GM18858 (cell line): ENCODE data around the gene ST3GAL3.

ENCODE experiments used
- ATAC-seq: cut with Tn5 transposase; IDR thresholded peaks from one replicate; pipeline ENCODE4 v1.9.1; 2021; ENCODE audit not compliant: unreplicated experiment

The ST3GAL3 gene

GRCh38 chr1:43875331-43875730, 168.0 kb downstream of the ST3GAL3 start:
- no peak for ATAC-seq

- no peak for ATAC-seq
Observed at GRCh38 chr1:43877101-43877500, 169.8 kb downstream of the ST3GAL3 start.

DNA sequence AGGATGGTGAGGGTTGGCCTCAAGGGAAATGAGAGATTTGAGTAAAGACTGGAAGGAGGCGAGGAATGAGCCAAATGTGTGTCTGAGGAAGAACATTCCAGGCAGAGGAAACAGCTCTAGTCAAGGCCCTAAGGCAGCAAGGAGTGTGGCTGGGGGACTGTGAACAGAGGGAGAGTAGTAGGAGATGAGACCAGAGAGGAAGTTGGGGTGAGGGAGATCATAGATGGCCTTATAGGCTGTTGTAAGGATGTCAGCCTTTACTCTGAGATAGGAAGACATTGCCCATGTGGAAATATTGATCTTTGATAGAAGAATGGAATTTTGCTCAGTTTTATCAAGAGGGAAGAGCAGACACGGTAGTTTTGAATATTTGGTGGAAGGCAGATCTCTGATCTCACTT, 171.1 kb downstream of the ST3GAL3 start:
- no peak for ATAC-seq

DNA sequence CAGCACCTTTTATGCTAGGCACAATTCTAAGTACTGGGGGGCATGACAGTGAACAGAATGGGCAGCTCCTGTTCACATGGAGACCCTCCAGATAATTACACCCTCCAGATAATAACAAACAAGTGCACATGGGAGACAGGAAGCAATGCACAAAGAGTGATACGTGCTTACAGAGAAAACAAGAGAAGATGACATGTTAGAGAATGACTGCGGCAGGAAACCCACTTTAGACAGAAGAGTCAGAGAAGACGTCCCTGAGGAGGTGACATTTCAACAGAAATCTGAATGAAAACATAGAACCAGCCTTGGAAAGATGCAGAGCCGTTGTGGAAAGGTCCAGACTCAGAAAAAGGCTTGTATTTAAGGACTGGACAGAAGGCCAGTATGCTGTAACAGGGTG, 171.5 kb downstream of the ST3GAL3 start:
- no peak for ATAC-seq

GRCh38 chr1:43879414-43879813, 172.1 kb downstream of the ST3GAL3 start:
- no peak for ATAC-seq

DNA sequence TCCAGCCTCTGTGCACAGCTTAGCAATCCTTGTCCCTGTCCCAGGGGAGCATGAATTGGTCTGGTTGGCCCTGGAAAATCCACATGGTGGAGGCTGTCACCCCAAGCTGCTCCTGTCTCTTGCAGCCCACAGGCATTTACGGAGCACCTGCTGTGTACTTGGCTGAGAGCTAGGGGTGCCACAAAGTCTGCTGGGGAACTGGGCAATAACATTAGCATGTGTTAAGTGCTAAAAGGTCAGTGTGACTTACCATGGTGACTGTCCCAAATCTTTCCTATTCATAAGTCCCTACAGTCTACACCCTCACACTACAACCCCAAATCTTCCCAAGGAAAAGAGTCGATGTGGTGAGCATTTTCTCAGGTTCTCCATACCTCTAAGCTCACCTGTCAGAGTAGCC, 172.7 kb downstream of the ST3GAL3 start:
- ATAC-seq, result no peak

DNA sequence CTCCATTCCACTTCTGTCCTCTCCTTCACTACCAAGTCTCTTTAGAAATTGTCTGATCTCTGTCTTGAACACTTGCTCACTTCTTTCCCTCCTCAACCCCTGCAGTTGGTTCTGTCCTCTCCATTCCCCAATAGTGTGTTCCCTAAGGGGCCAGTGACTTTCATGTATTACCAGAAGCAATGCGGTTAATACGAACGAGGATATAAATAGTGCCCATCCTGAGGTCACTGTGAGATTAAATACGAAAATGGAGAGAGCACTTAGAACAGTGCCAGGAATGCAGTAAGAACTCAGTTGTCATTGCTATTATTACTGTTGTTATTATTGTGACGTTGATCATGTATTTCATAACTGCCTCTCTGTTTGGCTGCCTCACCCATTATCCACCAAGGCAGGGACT, 173.3 kb downstream of the ST3GAL3 start:
- ATAC-seq, result no peak

GRCh38 chr1:43881415-43881814, 174.1 kb downstream of the ST3GAL3 start:
- no peak for ATAC-seq

GRCh38 chr1:43882763-43883162, 175.4 kb downstream of the ST3GAL3 start:
- ATAC-seq, result no peak

GRCh38 chr1:43883321-43883720, 176.0 kb downstream of the ST3GAL3 start:
- no peak for ATAC-seq

DNA sequence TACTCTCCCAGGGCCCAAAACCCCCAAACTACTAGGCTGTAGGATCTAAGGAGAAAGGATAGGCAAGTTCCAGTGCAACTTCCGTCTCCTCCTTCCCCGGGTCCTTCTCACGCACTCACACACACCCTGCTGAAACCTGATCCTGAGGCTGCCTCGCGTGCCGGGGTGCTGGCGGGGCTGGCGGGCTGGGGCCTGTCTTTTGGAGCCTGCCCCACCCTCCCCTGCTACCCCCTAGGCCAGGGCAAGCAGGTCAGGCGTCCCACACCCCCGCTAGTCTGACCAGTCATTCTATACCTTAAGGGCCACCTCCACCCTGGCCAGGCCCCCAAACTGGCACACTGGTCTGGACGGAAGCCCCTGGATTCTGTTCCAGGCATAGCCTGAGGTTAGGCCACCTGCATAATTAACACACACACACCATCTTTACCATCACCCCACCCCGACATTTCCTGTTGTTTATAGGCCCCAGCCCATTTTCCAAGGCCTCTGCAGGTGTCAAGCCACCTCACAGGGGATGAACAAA, 178.0 kb downstream of the ST3GAL3 start:
- no peak for ATAC-seq

DNA sequence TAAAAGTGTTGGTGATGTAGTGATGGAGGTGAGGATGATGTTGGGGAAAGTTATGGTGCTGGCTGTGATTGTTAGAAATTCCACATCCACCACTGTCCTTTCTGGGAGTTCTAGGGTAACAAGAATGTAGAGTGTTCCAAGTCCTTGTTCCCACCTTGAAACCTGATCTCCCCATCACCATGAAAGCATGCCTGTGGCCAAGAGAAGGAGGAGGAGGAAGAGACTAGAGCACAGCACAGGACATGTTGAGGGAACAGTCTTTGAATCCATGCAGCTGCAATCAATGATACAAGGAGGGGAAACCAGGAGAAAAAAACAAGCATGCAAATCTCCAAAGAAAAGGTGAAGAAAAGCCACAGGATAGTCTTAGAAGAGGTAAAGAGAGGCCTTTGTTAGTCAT, 180.4 kb downstream of the ST3GAL3 start:
- ATAC-seq, result no peak

DNA sequence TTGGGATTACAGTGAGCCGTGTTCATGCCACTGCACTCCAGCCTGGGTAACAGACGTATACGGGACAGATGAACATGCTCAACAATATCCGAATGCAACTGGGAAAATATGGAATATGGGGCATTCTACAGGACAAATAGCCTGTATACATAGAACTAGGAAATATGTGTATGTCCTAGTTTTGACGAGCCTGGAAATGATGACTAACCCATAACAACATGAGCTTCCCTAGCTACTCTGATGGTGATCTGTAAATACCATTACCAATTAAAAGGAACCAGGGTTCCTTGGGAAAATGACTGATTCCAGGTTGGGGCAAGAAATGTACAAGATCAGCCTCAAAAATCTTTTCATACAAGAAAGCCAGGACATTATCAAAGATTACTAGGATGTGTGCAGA, 183.5 kb downstream of the ST3GAL3 start:
- ATAC-seq, result no peak

DNA sequence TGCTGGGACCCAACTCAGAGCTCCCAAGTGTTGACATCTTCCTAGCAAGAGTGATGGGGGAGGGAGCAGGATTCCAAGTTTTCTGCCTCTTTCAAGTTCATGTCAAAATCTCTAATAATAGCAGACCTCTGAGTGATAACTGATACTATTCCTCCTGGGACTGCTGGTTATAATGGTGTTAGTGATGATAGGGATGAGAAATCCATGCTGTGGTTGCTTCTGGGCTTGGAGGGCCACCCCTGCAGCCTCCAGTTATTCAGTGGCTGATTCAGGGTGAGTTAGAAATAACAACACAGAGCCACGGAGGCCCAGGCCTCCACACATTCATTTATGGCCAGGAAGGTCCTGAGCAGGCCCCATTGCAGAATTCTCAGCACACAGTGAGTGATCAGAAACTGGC, 185.7 kb downstream of the ST3GAL3 start:
- no peak for ATAC-seq

- no peak for ATAC-seq
Observed at GRCh38 chr1:43898981-43899380, 191.6 kb downstream of the ST3GAL3 start.

DNA sequence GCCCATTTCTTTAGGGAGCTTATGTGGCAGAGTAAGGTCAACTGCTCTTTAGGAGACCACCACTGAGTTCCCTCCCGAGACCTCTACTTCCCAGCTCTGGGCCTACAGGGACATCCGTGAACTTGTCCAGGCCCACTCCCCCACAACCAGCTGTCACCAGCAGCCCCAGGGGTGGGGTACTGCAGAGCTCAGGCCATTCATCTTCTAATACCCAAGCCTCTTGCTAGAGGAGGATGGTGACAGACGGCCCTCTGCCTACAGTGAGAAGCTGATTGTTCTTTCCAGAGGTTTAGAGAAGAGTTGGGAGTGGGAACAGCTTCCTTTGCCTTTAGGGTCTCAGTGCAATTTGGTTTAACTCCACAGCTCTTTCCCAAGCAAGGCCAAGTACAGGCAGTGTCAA, 193.1 kb downstream of the ST3GAL3 start:
- ATAC-seq, result no peak

DNA sequence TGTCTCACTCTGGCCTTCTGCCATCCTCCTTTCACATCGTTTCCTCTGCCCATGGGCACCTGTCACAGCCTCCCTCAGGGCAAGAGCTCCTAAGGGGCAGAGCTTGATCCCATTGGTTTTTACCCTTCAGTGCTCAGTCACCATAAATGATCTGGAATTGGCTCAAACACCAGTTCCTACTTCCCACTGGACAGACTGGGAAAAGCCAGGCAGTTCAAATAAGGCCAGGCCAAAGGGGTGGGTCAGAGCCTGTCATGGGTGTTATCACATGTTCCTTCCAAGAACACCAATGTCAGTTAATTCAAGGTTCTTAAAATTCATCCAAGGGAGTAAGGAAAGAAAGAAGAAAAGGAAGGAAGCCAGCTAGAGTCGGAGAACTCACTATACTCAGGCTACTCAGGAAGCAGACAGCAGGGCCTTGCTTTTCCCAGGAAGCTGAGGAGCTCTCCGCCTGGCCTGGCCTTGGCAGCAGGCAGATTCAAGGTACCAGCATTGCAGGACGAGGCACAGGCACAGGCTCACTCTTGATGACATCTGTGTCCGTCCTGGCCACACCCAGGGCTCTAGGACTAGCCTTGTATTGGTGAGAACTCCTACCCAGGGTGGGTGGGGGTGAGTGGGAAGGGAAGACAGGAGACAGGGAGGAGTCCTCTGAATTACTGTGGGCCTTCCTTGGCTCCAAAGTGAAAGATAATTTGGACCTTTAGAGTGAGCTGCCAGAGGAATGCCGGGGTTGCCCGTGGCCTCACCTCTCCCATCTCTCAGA, 194.0 kb downstream of the ST3GAL3 start:
- no peak for ATAC-seq

GRCh38 chr1:43902058-43902831, 194.9 kb downstream of the ST3GAL3 start:
- no peak for ATAC-seq

GRCh38 chr1:43904660-43905551, 197.6 kb downstream of the ST3GAL3 start:
- no peak for ATAC-seq

GRCh38 chr1:43908226-43908625, 200.9 kb downstream of the ST3GAL3 start:
- no peak for ATAC-seq

DNA sequence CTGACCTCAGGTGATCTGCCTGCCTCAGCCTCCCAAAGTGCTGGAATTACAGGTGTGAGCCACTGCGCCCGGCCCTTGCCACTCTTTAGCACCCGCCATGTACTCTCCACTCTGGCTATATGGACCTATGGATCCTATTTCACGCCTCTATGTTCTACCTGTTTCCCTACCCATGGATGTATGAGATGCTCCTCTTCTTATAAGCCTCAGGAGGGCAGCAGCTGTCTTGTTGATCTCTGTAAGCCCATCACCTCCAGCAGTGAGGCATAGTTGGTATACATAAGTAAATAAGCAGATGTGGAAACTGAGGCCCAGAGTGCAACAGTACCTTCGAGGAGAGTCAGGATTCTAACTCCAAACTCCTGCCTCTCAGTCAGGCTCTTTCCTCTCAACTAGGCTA, 201.5 kb downstream of the ST3GAL3 start:
- no peak for ATAC-seq
